Natural killer cell treated with Interleukin-12 subunit alpha and Interleukin-12 subunit beta and Interleukin-15 and Interleukin-18, amount 100 ng/mL, for 72 hours (primary cell): ENCODE data around the gene HSP90AA1. TPM values are rescaled to one million over a fixed set of nuclear protein-coding genes. Genes with fewer than 3 reads are reported as not detected.

Source experiments
- ATAC-seq, 2 donors: fragments of 150-1000 bp; cut with Tn5 transposase in 1 of 2; sonication (Bioruptor Pico), chemical (Tn5 transposase) in 1 of 2; 2 replicates each; pipeline ENCODE4 v1.10.0; 2021
- DNase-seq: peaks from one replicate; pipeline ENCODE4 v3.0.0; 2022; ENCODE audit warnings: low spot score
- H3K27ac Mint-ChIP-seq, 2 donors: 1 replicate in 1 of 2; 2 replicates in 1 of 2; pipeline ENCODE4 v1.8.0; 2022; ENCODE audit warnings: mixed read lengths in 2 of 2, mild to moderate bottlenecking in 1 of 2, moderate library complexity in 1 of 2
- H3K27me3 Mint-ChIP-seq, 2 donors: 1 replicate in 1 of 2; 2 replicates in 1 of 2; pipeline ENCODE4 v1.8.0; 2022; ENCODE audit warnings: mixed read lengths in 2 of 2
- H3K36me3 Mint-ChIP-seq: one replicate; pipeline ENCODE4 v1.8.0; 2022; ENCODE audit warnings: mixed read lengths
- H3K4me1 Mint-ChIP-seq, 2 donors: 1 replicate in 1 of 2; 2 replicates in 1 of 2; pipeline ENCODE4 v1.8.0; 2022; ENCODE audit warnings: low read depth in 2 of 2, mixed read lengths in 2 of 2, mild to moderate bottlenecking in 1 of 2
- H3K4me3 Mint-ChIP-seq: one replicate; pipeline ENCODE4 v1.8.0; 2022; ENCODE audit warnings: mixed read lengths
- H3K9me3 Mint-ChIP-seq: 2 replicates; pipeline ENCODE4 v1.8.0; 2022; ENCODE audit warnings: mixed read lengths
- total RNA-seq, 2 donors: library from RNA; stranded (reverse); gene quantifications; one replicate each; pipeline ENCODE4 v1.2.3, GENCODE V29; 2022

The HSP90AA1 gene
- total RNA-seq, 2 donors from 2014 or later = 831 to 919 TPM

DNA sequence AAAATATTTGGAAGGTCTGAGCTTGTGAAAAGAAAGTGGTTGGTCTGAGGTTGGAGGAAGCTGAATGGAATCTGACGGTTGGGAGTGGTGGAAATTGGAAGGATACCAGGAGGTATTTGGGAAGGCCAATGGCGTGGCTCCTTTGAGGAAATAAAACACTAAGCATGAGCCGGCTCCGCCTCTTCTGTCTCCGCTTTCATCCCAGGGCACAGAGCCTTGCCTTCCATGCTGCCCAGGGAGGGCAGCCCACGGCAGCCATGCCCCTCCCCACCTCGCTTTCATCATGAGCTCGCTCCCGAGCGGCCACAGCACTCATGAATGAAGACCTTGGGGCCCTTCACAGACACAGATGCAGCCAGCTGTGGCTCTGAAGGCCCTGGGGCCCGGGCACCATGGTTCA, 36.2 kb downstream of the HSP90AA1 start:
- H3K9me3 Mint-ChIP-seq = no peaks in the 10 kb centered on the region
- DNase-seq = no peak
- H3K36me3 Mint-ChIP-seq = no peaks in the 10 kb centered on the region
- H3K27me3 Mint-ChIP-seq = no peaks in the 10 kb centered on the region
- no peak for ATAC-seq
- H3K4me3 Mint-ChIP-seq = no peak overlapping the region
- no peak overlapping the region for H3K27ac Mint-ChIP-seq
- H3K4me1 Mint-ChIP-seq = no peaks in the 10 kb centered on the region

DNA sequence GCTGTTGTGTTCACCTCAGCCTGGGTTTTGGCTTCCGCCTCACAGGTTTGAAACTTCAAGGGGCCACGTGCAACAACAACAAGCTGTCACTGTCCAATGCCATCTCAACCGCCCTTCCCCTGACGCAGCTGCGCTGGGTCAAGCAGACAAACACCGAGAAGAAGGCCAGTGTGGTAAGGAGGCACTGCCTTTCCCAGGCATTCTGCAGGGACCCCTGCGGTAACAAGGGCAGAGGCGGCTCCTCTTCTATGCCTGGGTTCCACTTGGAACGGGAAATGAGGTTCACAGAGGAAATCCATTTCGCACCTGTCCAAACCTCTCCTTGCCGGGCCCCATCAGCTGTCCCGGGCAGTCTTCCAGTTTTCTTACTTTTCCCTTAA, 36.8 kb downstream of the HSP90AA1 start:
- H3K9me3 Mint-ChIP-seq = no peaks in the 10 kb centered on the region
- H3K27me3 Mint-ChIP-seq = no peaks in the 10 kb centered on the region
- no peak for ATAC-seq
- H3K4me1 Mint-ChIP-seq = no peaks in the 10 kb centered on the region
- H3K27ac Mint-ChIP-seq = no peak overlapping the region
- DNase-seq = no peak
- H3K36me3 Mint-ChIP-seq = no peaks in the 10 kb centered on the region
- no peak overlapping the region for H3K4me3 Mint-ChIP-seq

DNA sequence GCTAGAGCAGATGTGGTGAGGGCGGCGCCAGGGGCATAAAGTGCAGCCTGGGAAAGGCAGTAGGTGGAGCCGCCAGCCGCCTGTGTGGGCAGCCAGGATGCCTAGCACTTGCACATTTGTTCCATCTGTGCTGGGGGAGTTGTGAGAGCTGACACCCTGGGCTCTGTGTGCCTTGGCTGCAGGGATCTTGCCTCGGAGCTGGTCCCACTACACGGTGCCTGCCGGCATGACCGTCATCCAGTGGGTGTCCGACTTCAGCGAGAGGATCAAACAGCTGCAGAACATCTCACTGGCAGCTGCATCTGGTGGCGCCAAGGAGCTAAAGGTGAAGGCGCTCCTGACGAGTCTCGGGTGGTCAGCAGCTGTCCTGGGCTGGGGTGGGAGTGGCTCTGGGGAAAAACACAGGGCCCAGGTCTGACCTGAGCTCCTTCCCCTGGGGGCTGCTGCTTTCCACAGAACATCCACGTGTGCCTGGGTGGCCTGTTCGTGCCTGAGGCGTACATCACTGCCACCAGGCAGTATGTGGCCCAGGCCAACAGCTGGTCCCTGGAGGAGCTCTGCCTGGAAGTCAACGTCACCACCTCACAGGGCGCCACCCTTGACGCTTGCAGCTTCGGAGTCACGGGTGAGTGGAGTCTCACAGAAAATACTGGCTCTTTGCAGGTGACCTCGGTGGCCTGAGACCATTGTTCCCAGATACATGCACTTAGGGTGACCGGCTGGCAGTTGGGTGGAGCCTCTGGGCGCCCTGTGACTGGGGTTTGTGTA, 37.4 kb downstream of the HSP90AA1 start:
- no peak overlapping the region for H3K27ac Mint-ChIP-seq
- ATAC-seq = no peak
- no peaks in the 10 kb centered on the region for H3K27me3 Mint-ChIP-seq
- no peaks in the 10 kb centered on the region for H3K36me3 Mint-ChIP-seq
- no peak overlapping the region for H3K4me3 Mint-ChIP-seq
- H3K9me3 Mint-ChIP-seq = no peaks in the 10 kb centered on the region
- H3K4me1 Mint-ChIP-seq = no peaks in the 10 kb centered on the region
- DNase-seq = no peak

DNA sequence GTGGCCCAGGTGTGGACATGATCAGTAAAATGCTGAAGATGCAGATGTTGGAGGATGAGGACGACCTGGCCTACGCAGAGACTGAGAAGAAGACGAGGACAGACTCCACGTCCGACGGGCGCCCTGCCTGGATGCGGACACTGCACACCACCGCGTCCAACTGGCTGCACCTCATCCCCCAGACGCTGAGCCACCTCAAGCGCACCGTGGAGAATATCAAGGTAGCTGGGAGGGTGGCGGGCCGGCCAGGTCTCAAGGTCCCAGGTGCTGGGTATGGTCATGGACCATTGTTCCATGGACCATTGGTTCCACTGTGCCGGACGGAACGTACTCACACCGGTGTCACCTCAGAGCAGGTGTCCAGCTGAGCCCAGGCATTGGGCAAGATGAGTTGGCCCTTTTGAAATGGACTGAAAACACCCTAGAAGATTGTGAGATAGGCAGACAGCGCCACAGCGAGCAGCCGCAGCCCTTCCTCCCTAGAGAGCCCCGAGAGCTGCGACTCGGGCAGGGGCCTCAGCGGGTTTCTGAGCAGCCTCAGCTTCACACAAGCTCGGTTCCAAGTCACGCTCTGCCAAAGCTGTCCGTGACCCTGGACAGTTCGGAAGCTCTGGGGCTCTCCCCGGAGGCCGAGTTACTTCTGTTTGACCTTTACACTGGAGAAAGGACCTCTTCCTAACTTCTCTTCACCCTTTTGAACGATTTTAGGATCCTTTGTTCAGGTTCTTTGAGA, 38.9 kb downstream of the HSP90AA1 start:
- no peaks in the 10 kb centered on the region for H3K9me3 Mint-ChIP-seq
- H3K36me3 Mint-ChIP-seq = no peaks in the 10 kb centered on the region
- H3K27me3 Mint-ChIP-seq = no peaks in the 10 kb centered on the region
- no peak for DNase-seq
- H3K4me1 Mint-ChIP-seq = no peaks in the 10 kb centered on the region
- no peak overlapping the region for H3K27ac Mint-ChIP-seq
- ATAC-seq = no peak
- H3K4me3 Mint-ChIP-seq = no peak overlapping the region

DNA sequence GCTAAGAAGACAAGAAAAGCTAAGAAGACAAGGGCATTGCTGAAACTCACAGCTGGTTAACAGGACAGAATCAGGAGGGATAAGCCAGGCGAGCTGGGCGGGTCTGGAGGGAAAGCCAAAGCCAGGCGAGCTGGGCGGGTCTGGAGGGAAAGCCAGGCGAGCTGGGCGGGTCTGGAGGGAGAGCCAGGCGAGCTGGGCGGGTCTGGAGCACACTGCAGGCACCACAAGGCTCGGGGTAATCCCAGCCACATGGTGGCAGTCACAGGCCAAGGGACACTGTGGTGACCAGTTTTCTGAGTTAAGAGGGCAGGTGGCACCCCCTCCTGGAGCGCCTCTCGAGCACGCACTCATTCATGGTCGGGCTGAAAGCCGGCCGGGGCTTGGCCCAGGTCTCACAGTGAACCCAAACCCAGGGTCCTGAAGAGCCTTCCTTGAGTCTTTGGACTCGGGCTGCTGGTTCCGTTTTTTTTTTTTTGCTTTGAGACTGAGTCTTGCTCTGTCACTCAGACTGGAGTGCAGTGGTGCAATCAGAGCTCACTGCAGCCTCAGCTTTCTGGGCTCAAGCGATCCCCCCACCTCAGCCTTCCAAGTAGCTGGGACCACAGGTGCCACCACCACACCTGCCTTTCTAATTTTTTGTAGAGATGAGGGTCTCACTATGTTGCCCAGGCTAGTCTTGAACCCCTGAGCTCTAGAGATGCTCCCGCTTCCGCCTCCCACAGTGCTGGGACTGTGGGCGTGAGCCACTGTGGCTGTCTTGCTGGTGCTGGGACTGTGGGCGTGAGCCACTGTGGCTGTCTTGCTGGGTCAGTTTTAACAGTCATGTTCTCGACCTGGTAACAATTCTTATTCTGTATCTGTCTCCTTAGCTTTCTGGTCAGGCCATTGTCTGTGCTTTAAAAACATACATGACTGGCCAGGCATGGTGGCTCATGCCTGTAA, 40.2 kb downstream of the HSP90AA1 start:
- ATAC-seq (no peak), DNase-seq (no peak)
- Mint-ChIP-seq H3K9me3 (no peaks in the 10 kb centered on the region), H3K4me1 (no peaks in the 10 kb centered on the region), H3K4me3 (no peak overlapping the region), H3K27ac (no peak overlapping the region), H3K36me3 (no peaks in the 10 kb centered on the region), H3K27me3 (no peaks in the 10 kb centered on the region)

DNA sequence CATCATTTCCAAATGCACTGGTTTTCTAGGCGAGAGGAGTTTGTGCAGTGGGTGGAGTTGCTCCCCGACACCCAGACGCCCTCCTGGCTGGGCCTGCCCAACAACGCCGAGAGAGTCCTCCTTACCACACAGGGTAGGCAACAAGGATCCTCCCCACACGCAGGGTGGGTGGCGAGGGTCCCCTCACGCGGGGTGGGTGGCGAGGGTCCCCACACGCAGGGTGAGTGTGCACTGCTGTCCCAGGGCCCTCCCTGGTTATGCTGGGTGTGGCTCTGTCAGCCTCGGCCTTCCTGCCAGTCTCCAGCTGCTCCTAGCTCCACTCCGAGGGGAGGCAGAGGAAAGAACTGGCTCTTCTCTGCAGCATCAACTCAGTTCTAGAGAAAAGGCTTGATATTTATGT, 42.3 kb downstream of the HSP90AA1 start:
- no peak for DNase-seq
- ATAC-seq = no peak
- H3K36me3 Mint-ChIP-seq = no peaks in the 10 kb centered on the region
- no peak overlapping the region for H3K4me3 Mint-ChIP-seq
- H3K4me1 Mint-ChIP-seq = no peaks in the 10 kb centered on the region
- H3K9me3 Mint-ChIP-seq = no peaks in the 10 kb centered on the region
- H3K27me3 Mint-ChIP-seq = no peaks in the 10 kb centered on the region
- no peak overlapping the region for H3K27ac Mint-ChIP-seq

DNA sequence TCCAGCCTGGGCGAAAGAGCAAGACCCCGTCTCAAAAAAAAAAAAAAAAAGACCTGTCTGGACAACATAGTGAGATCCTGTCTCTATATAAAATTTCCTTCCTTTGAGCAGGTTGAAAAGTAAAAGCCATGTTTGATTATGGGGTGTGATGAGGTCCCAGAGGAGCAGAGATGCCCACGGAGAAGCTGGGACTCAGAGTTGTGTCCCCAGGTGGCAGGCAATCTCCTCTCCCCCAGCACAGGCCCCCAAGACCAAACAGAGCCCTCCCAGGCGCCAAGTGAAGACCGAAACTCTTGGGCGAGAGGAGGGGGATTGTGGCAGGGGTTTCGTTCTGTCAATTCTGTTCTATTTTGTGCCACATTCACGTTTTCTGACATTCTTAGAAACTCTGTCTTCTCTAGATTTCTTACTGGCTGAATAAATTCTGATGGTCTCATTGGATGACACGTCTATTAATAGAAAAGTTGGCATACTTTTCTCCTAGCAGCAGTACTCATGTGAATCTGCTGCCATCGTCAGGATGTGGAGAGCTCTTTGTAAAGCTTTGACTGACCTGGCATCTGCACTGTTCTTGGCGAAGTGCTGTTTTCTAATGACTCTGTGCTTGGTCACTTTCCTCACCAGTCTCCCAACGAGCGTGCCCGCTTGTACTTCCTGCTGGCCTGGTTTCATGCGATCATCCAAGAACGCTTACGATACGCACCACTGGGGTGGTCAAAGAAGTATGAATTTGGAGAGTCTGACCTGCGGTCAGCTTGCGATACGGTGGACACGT, 43.4 kb downstream of the HSP90AA1 start:
- no peaks in the 10 kb centered on the region for H3K27me3 Mint-ChIP-seq
- H3K9me3 Mint-ChIP-seq = no peaks in the 10 kb centered on the region
- DNase-seq (no peak), ATAC-seq (no peak)
- H3K27ac Mint-ChIP-seq = no peak overlapping the region
- H3K4me3 Mint-ChIP-seq = no peak overlapping the region
- no peaks in the 10 kb centered on the region for H3K36me3 Mint-ChIP-seq
- no peaks in the 10 kb centered on the region for H3K4me1 Mint-ChIP-seq

DNA sequence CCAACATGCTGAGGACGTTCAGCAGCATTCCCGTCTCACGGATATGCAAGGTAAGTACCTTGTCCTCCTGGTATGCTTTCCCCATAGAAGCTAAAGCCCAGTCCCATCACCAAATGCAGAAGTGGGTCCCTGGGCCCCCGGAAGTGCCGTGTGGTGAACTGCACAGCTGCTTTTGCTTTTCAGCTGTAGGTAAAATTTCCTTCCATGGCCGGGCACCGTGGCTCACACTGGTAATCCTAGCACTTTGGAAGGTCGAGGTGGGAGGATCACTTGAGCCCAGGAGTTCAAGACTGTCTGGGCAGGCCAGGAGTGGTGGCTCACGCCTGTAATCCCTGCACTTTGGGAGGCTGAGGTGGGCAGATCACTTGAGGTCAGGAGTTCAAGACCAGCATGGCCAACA, 44.1 kb downstream of the HSP90AA1 start:
- DNase-seq = no peak
- no peak overlapping the region for H3K27ac Mint-ChIP-seq
- H3K4me1 Mint-ChIP-seq = no peaks in the 10 kb centered on the region
- no peak overlapping the region for H3K4me3 Mint-ChIP-seq
- no peak for ATAC-seq
- no peaks in the 10 kb centered on the region for H3K9me3 Mint-ChIP-seq
- no peaks in the 10 kb centered on the region for H3K36me3 Mint-ChIP-seq
- H3K27me3 Mint-ChIP-seq = no peaks in the 10 kb centered on the region

DNA sequence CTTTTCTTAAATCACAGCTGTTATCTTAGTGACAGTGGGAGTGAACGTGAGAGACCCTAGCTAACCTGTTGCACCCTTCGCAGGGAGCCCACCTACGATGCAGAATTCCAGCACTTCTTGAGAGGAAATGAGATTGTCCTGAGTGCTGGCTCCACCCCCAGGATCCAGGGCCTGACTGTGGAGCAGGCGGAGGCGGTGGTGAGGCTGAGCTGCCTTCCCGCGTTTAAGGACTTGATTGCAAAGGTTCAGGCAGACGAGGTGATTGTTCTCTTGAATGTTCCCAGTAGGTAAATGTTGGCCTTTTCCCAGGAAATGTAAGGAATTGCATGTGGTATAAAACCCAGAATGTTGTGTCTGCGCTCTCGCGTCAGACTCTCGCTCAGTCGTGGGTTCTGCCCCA, 46.7 kb downstream of the HSP90AA1 start:
- Mint-ChIP-seq H3K27ac (no peak overlapping the region), H3K9me3 (no peaks in the 10 kb centered on the region), H3K4me1 (no peaks in the 10 kb centered on the region), H3K4me3 (no peak overlapping the region), H3K27me3 (no peaks in the 10 kb centered on the region), H3K36me3 (no peaks in the 10 kb centered on the region)
- DNase-seq (no peak), ATAC-seq (no peak)

DNA sequence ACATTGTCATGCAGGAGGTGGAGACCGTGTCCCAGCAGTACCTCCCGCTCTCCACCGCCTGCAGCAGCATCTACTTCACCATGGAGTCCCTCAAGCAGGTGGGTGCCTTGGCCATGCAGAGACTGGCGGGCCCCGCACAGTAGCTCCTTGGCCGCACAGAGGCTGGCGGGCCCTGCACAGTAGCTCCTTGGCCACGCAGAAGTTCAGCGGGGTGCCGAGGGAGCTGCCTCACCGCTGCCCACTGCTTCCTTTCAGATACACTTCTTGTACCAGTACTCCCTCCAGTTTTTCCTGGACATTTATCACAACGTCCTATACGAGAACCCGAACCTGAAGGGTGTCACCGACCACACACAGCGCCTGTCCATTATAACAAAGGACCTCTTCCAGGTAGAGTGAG, 47.7 kb downstream of the HSP90AA1 start:
- Mint-ChIP-seq H3K36me3 (peaks cover 3% of the 10 kb centered on the region), H3K9me3 (no peaks in the 10 kb centered on the region), H3K4me3 (no peak overlapping the region), H3K27me3 (no peaks in the 10 kb centered on the region), H3K27ac (no peak overlapping the region), H3K4me1 (no peaks in the 10 kb centered on the region)
- DNase-seq = no peak
- ATAC-seq = no peak

DNA sequence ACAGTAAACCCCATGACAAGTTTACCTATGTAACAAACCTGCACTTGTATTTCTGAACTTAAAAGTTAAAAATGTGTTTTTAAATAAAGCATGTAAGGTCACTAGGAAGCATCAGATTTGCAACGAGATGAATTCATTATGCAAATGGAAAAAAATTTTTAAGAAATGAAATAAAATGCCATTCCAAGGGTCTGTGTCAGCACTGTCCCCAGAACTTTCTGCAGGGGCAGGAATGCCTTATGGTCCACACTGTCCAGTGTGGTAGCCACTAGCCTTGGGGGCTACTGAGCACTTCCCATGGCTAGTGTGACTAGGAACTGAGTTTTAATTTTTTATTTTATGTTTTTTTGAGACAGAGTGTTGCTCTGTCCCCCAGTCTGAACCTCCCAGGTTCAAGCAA, 49.2 kb downstream of the HSP90AA1 start:
- peak overlapping the region in 1 of 2 donors; percentile 21 for H3K27ac Mint-ChIP-seq
- no peaks in the 10 kb centered on the region for H3K27me3 Mint-ChIP-seq
- H3K9me3 Mint-ChIP-seq = no peaks in the 10 kb centered on the region
- no peak for ATAC-seq
- H3K4me3 Mint-ChIP-seq = no peak overlapping the region
- H3K36me3 Mint-ChIP-seq = peaks cover 11% of the 10 kb centered on the region
- no peak for DNase-seq
- no peaks in the 10 kb centered on the region for H3K4me1 Mint-ChIP-seq

DNA sequence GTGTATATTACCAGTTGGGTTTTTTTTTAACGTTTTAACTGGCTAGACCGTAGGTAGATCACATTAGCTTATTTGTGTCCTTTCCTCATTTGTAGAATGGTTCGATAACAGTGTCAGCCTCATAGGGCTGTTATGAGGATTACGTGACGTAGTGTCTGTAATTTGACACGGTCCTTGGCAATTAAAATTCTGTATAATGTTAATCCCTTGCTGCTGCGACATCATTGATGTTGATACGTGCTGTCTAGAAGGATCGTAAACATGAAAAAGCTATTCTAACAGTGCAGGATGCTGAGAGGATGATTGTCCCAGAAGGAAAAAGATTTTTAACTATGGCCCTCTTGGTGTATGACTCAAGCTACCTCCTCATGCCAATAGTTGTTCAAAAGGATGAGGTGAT, 50.9 kb downstream of the HSP90AA1 start:
- H3K9me3 Mint-ChIP-seq = no peaks in the 10 kb centered on the region
- no peaks in the 10 kb centered on the region for H3K27me3 Mint-ChIP-seq
- H3K4me3 Mint-ChIP-seq = no peak overlapping the region
- H3K36me3 Mint-ChIP-seq = peaks cover 11% of the 10 kb centered on the region
- DNase-seq (no peak), ATAC-seq (no peak)
- H3K4me1 Mint-ChIP-seq = no peaks in the 10 kb centered on the region
- H3K27ac Mint-ChIP-seq = no peak overlapping the region

DNA sequence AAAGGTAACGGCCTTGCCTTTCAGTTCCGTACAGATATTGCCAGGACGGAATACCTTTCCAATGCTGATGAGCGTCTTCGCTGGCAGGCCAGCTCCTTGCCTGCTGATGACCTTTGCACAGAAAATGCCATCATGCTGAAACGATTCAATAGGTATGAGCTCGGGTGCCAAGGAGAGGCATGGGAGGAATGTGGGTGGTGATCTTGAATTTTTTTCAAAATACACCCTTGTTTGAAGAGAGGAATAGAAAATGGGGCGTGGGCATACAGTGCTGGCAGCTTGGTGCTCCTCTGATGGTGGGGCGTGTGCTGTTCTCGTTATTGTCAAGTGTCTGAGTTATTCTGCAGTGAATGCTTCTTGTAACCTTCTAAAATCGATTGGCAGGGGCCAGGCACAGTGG, 52.5 kb downstream of the HSP90AA1 start:
- Mint-ChIP-seq H3K27ac (no peak overlapping the region), H3K9me3 (no peaks in the 10 kb centered on the region), H3K4me1 (peaks cover 0 to 2% of the 10 kb centered on the region in 2 donors), H3K36me3 (peaks cover 20% of the 10 kb centered on the region), H3K27me3 (no peaks in the 10 kb centered on the region), H3K4me3 (no peak overlapping the region)
- DNase-seq (no peak), ATAC-seq (no peak)
